Neural cell (in vitro differentiated cells): ENCODE data around the gene ANKFN1.

ENCODE experiments used
- CTCF ChIP-seq: fragments of 450-650 bp; IDR thresholded peaks from 2 replicates; pipeline ENCODE4 v1.5.1; 2014; ENCODE audit warnings: antibody characterized with exemption, mild to moderate bottlenecking, moderate library complexity; ENCODE audit not compliant: poor library complexity, severe bottlenecking
- REST ChIP-seq: IDR thresholded peaks from 2 replicates; pipeline ENCODE4 v1.6.1; 2012; ENCODE audit warnings: borderline replicate concordance

- TF ChIP-seq CTCF (no peak), REST (no peak)
These were observed 253.8 kb downstream of the ANKFN1 start for GRCh38 chr17:56407086-56407485.
